GM12878 (cell line): Measurements from ENCODE around the gene GH1. TPM values are rescaled to one million over a fixed set of nuclear protein-coding genes. Genes with fewer than 3 reads are reported as not detected.
"Not testable (repeated sequence)": the region's sequence is repeated elsewhere in the genome, so short reads cannot be mapped to it uniquely, and the experiment has no call there.

Source experiments
- ATAC-seq: fragments of 200-7000 bp; cut with Tn5 transposase; 3 replicates; pipeline ENCODE4 v1.9.1; 2020; ENCODE audit warnings: mild to moderate bottlenecking, moderate library complexity
- BruUV-seq: library from RNA; stranded (reverse); fragments of 400-500 nt; replicated peaks from 2 replicates; lab custom pipeline; 2021; lab: Mats Ljungman, UMichigan
- CTCF ChIA-PET: fragments of 300-600 bp; sonication (Branson Sonifier 250); formaldehyde crosslinking; extraction: SDS; loops from one replicate; lab custom pipeline; 2021; ENCODE audit warnings: inconsistent platforms; lab: Yijun Ruan, JAX
- POLR2A ChIA-PET: fragments of 350-600 bp; formaldehyde crosslinking; extraction: SDS; loops from one replicate; lab custom pipeline; 2021; ENCODE audit warnings: inconsistent platforms; lab: Charles Lee
- RAD21 ChIA-PET: fragments of 300-600 bp; sonication (Branson Sonifier 250); formaldehyde crosslinking; loops from one replicate; lab custom pipeline; 2023; ENCODE audit warnings: antibody characterized with exemption; ENCODE audit not compliant: unreplicated experiment; lab: Charles Lee
- SMC1A ChIA-PET: fragments of 300-600 bp; sonication (Branson Sonifier 250); formaldehyde crosslinking; loops from one replicate; lab custom pipeline; 2023; ENCODE audit not compliant: unreplicated experiment, uncharacterized antibody; lab: Charles Lee
- DNase-seq: peaks from one replicate; pipeline ENCODE4 v3.0.0-alpha.2; 2011; ENCODE audit warnings: low read depth, low spot score
- FAIRE-seq: peaks from 3 replicates; lab custom pipeline; 2011; peaks lifted over from hg19 to GRCh38; lab: Jason Lieb, UNC
- H2AFZ ChIP-seq: 2 replicates; pipeline ENCODE4 v1.6.0; 2011; ENCODE audit warnings: low read depth, low read length, control low read depth; ENCODE audit not compliant: control insufficient read depth
- H3K27ac ChIP-seq: 2 replicates; pipeline ENCODE4 v1.5.1; 2011; ENCODE audit warnings: control low read depth; ENCODE audit not compliant: control insufficient read depth, insufficient read depth
- H3K27me3 ChIP-seq, 2 experiments: replicated peaks in 1 of 2; 2 replicates each; pipeline versions ENCODE4 v1.6.0 to v1.6.1; 2011; ENCODE audit warnings: low read length in 1 of 2; ENCODE audit not compliant: control insufficient read depth in 2 of 2, insufficient read depth in 2 of 2
- H3K36me3 ChIP-seq, 2 experiments: 2 replicates each; pipeline ENCODE4 v1.5.1; 2011; ENCODE audit warnings: low read length in 1 of 2; ENCODE audit not compliant: control insufficient read depth in 2 of 2, insufficient read depth in 2 of 2
- H3K4me1 ChIP-seq: 2 replicates; pipeline ENCODE4 v1.6.1; 2011; ENCODE audit warnings: mild to moderate bottlenecking, low read length, moderate library complexity, mixed read lengths; ENCODE audit not compliant: control insufficient read depth, insufficient read depth
- H3K4me2 ChIP-seq: 2 replicates; pipeline ENCODE4 v1.6.0; 2011; ENCODE audit warnings: control low read depth; ENCODE audit not compliant: control insufficient read depth, insufficient read depth
- H3K4me3 ChIP-seq: fragments of 200-600 bp; sonication (generic); 2 replicates; pipeline ENCODE4 v1.5.1; 2016
- H3K79me2 ChIP-seq: 2 replicates; pipeline ENCODE4 v1.6.0; 2011; ENCODE audit warnings: low read length; ENCODE audit not compliant: control insufficient read depth, insufficient read depth
- H3K9ac ChIP-seq: 2 replicates; pipeline ENCODE4 v1.8.0; 2011; ENCODE audit warnings: low read length, control low read depth, mixed read lengths; ENCODE audit not compliant: control insufficient read depth, insufficient read depth
- H3K9me3 ChIP-seq: replicated peaks from 3 replicates; pipeline ENCODE4 v1.5.1; 2011; ENCODE audit warnings: mild to moderate bottlenecking, low read length; ENCODE audit not compliant: control insufficient read depth, insufficient read depth
- H4K20me1 ChIP-seq: 2 replicates; pipeline ENCODE4 v1.6.0; 2011; ENCODE audit not compliant: control insufficient read depth, insufficient read depth
- CTCF ChIP-seq, 3 experiments: IDR thresholded peaks in 2 of 3; conservative IDR thresholded peaks in 1 of 3; 2 replicates each; pipeline ENCODE4 v1.5.1; 2011; ENCODE audit warnings: low read depth in 3 of 3, low read length in 3 of 3, mild to moderate bottlenecking in 3 of 3, control low read depth in 2 of 3, moderate library complexity in 2 of 3, inconsistent platforms in 1 of 3, mixed read lengths in 1 of 3; ENCODE audit not compliant: control insufficient read depth in 2 of 3, insufficient read depth in 1 of 3; ENCODE audit errors: extremely low read depth in 1 of 3
- WGBS: methylation state at CpG from one replicate; pipeline ENCODE4 v1.1.6; 2016; ENCODE audit warnings: low lambda C conversion rate; ENCODE audit not compliant: insufficient replicate concordance, insufficient coverage; ENCODE audit errors: missing lambda C conversion rate; 5-methylcytosine and 5-hydroxymethylcytosine counted together
- in situ Hi-C: fragments of 300-500 bp; cut with MboI; formaldehyde crosslinking; loops from 9 replicates; pipeline ENCODE4 v1.14.3; 2018; ENCODE audit warnings: mixed read lengths
- intact Hi-C: fragments of 100-400 bp; cut with micrococcal nuclease; formaldehyde crosslinking; loops from one replicate; pipeline ENCODE4 v1.14.2; 2022; ENCODE audit not compliant: unreplicated experiment
- polyA plus RNA-seq, 11 experiments: library from polyadenylated mRNA; depleted of rRNA in 4 of 11; unstranded in 6 of 11; stranded (reverse) in 5 of 11; fragments of >200 nt; fragmentation: Nextera tagmentation in 4 of 11; fragmentation: Illumina TruSeq in 1 of 11; extraction: Ambion mirVana in 4 of 11; extraction: Trizol in 1 of 11; gene quantifications; 1 replicate in 1 of 11; 2 replicates in 10 of 11; pipeline versions ENCODE4 v1.2.1 to v1.2.3, GENCODE V29; 2011 to 2016; ENCODE audit warnings: inconsistent platforms in 2 of 11, missing spikeins in 2 of 11, low read depth in 1 of 11
- total RNA-seq, 4 experiments: library from RNA; depleted of rRNA in 3 of 4; stranded (reverse); fragments of >200 nt in 3 of 4; fragmentation: Illumina TruSeq in 1 of 4; extraction: Trizol in 1 of 4; gene quantifications; 2 replicates each; pipeline versions ENCODE4 v1.2.1 to v1.2.3, GENCODE V29; 2013 to 2021

GH1 gene
- total and polyA plus RNA-seq, 10 of the 15 experiments (the other 5 are each of a cell fraction or from before 2014, with no cell fraction given) = 0.13 to 0.42 TPM; not detected in 8

- ChIA-PET CTCF (interaction anchor here (0.7 to 2.3 kb wide), 11 partner anchors 19 to 373 kb away, joined by 3 to 16 read pairs (median 5); no protein-coding TSS in a partner anchor), SMC1A (interaction anchor here (0.8 to 1.4 kb wide), 6 partner anchors 9 to 226 kb away, joined by 3 to 4 read pairs (median 3); no protein-coding TSS in a partner anchor)
- H3K27ac ChIP-seq, POLR2A ChIA-PET, intact Hi-C loops, H3K4me1 ChIP-seq, DNase-seq, in situ Hi-C loops, H3K27me3 ChIP-seq, H2AFZ ChIP-seq, H3K36me3 ChIP-seq, H3K4me3 ChIP-seq, H3K4me2 ChIP-seq, H4K20me1 ChIP-seq, H3K9ac ChIP-seq, BruUV-seq, RAD21 ChIA-PET, H3K79me2 ChIP-seq, FAIRE-seq, H3K9me3 ChIP-seq: not testable (repeated sequence)
- peak; percentile 86 for ATAC-seq
- WGBS = 26% methylated on average over 11 of the region's 12 CpGs
- TF ChIP-seq CTCF (IDR thresholded peaks at IDR 0.05 in 2 of 3, conservative IDR thresholded peaks at IDR 0.05 in 1 of 3; ENCODE audit: control insufficient read depth in 2 of 3, extremely low read depth in 1 of 3, insufficient read depth in 1 of 3, low read depth in 3 of 3, low read length in 3 of 3) = peak in 2 of 3 experiments; percentile 21 to 23; a peak in 2 of 6 replicates
These were observed 11.4 kb downstream of the GH1 start for GRCh38 chr17:63907161-63907778.

- H3K79me2 ChIP-seq, BruUV-seq, H4K20me1 ChIP-seq, H3K9ac ChIP-seq, DNase-seq, intact Hi-C loops, H3K4me1 ChIP-seq, H3K4me3 ChIP-seq, in situ Hi-C loops, H3K9me3 ChIP-seq, H3K27me3 ChIP-seq, H2AFZ ChIP-seq, H3K36me3 ChIP-seq, ATAC-seq, H3K4me2 ChIP-seq, H3K27ac ChIP-seq, FAIRE-seq: not testable (repeated sequence)
- CTCF ChIA-PET = interaction anchor here (0.7 to 6.0 kb wide), 21 partner anchors 8 to 694 kb away, joined by 3 to 49 read pairs (median 5); partner anchors contain the start of genes CD79B and GH1
- SMC1A ChIA-PET = interaction anchor here (0.7 to 2.6 kb wide), 4 partner anchors 41 to 228 kb away, joined by 3 to 12 read pairs (median 7); no protein-coding TSS in a partner anchor
- POLR2A ChIA-PET = interaction anchor here (0.6 to 0.8 kb wide), 3 partner anchors 114 to 226 kb away, joined by 3 to 6 read pairs (median 5); no protein-coding TSS in a partner anchor
- 39% methylated on average over 8 of the region's 8 CpGs for WGBS
- RAD21 ChIA-PET = interaction anchor here (1.1 to 1.2 kb wide), 3 partner anchors 118 to 169 kb away, joined by 3 to 4 read pairs (median 3); no protein-coding TSS in a partner anchor
These were observed 13.8 kb downstream of the GH1 start for GRCh38 chr17:63904796-63905195.
